ENCODE measurements around the gene PTPRF.

The PTPRF gene

DNA sequence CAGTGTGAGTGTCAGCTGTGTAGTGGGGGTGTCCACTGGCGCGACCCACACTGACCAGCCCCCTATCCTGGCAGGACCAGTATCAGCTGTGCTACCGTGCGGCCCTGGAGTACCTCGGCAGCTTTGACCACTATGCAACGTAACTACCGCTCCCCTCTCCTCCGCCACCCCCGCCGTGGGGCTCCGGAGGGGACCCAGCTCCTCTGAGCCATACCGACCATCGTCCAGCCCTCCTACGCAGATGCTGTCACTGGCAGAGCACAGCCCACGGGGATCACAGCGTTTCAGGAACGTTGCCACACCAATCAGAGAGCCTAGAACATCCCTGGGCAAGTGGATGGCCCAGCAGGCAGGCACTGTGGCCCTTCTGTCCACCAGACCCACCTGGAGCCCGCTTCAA, 91.2 kb downstream of the PTPRF start:
- TF ChIP-seq EP300 (IDR thresholded peaks at IDR 0.05; ENCODE audit: borderline replicate concordance), result no peak
- no peak for TF ChIP-seq FOXM1 (IDR thresholded peaks at IDR 0.05; ENCODE audit: borderline replicate concordance, low read depth)
- TF ChIP-seq RAD21 (IDR thresholded peaks at IDR 0.05; ENCODE audit: low read depth), result no peak
- TF ChIP-seq, protein P1, sequence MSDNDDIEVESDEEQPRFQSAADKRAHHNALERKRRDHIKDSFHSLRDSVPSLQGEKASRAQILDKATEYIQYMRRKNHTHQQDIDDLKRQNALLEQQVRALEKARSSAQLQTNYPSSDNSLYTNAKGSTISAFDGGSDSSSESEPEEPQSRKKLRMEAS (IDR thresholded peaks at IDR 0.05), result no peak
- no peak for TF ChIP-seq YY1 (IDR thresholded peaks at IDR 0.05; ENCODE audit: low read depth)
- TF ChIP-seq TEAD4 (IDR thresholded peaks at IDR 0.05), result no peak
- no peak for TF ChIP-seq CREB1 (IDR thresholded peaks at IDR 0.05; ENCODE audit: low read depth)
- TF ChIP-seq ZBTB7A (IDR thresholded peaks at IDR 0.05; ENCODE audit: low read depth), result no peak

DNA sequence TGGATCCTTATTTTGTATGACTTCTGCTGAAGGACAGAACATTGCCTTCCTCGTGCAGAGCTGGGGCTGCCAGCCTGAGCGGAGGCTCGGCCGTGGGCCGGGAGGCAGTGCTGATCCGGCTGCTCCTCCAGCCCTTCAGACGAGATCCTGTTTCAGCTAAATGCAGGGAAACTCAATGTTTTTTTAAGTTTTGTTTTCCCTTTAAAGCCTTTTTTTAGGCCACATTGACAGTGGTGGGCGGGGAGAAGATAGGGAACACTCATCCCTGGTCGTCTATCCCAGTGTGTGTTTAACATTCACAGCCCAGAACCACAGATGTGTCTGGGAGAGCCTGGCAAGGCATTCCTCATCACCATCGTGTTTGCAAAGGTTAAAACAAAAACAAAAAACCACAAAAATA, 91.8 kb downstream of the PTPRF start:
- TF ChIP-seq EGR1 (IDR thresholded peaks at IDR 0.05), result no peak
- TF ChIP-seq, protein P1 (IDR thresholded peaks at IDR 0.05), result no peak
- no peak for TF ChIP-seq EP300 (IDR thresholded peaks at IDR 0.05; ENCODE audit: borderline replicate concordance)
- TF ChIP-seq CEBPB (IDR thresholded peaks at IDR 0.05), result no peak
- TF ChIP-seq RAD21 (IDR thresholded peaks at IDR 0.05; ENCODE audit: low read depth), result no peak
- no peak for TF ChIP-seq NFIC (IDR thresholded peaks at IDR 0.05)
- TF ChIP-seq TAF1 (IDR thresholded peaks at IDR 0.05; ENCODE audit: low read depth), result no peak

DNA sequence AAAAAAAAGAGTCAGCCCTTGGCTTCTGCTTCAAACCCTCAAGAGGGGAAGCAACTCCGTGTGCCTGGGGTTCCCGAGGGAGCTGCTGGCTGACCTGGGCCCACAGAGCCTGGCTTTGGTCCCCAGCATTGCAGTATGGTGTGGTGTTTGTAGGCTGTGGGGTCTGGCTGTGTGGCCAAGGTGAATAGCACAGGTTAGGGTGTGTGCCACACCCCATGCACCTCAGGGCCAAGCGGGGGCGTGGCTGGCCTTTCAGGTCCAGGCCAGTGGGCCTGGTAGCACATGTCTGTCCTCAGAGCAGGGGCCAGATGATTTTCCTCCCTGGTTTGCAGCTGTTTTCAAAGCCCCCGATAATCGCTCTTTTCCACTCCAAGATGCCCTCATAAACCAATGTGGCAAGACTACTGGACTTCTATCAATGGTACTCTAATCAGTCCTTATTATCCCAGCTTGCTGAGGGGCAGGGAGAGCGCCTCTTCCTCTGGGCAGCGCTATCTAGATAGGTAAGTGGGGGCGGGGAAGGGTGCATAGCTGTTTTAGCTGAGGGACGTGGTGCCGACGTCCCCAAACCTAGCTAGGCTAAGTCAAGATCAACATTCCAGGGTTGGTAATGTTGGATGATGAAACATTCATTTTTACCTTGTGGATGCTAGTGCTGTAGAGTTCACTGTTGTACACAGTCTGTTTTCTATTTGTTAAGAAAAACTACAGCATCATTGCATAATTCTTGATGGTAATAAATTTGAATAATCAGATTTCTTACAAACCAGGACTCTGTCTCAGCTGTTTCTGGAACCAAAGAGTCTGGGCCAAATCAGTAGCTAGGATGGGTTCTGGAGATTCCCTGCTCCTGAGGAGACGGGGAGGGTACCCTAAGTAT, 92.5 kb downstream of the PTPRF start:
- no peak for TF ChIP-seq CEBPB (IDR thresholded peaks at IDR 0.05)
- TF ChIP-seq, protein P2, sequence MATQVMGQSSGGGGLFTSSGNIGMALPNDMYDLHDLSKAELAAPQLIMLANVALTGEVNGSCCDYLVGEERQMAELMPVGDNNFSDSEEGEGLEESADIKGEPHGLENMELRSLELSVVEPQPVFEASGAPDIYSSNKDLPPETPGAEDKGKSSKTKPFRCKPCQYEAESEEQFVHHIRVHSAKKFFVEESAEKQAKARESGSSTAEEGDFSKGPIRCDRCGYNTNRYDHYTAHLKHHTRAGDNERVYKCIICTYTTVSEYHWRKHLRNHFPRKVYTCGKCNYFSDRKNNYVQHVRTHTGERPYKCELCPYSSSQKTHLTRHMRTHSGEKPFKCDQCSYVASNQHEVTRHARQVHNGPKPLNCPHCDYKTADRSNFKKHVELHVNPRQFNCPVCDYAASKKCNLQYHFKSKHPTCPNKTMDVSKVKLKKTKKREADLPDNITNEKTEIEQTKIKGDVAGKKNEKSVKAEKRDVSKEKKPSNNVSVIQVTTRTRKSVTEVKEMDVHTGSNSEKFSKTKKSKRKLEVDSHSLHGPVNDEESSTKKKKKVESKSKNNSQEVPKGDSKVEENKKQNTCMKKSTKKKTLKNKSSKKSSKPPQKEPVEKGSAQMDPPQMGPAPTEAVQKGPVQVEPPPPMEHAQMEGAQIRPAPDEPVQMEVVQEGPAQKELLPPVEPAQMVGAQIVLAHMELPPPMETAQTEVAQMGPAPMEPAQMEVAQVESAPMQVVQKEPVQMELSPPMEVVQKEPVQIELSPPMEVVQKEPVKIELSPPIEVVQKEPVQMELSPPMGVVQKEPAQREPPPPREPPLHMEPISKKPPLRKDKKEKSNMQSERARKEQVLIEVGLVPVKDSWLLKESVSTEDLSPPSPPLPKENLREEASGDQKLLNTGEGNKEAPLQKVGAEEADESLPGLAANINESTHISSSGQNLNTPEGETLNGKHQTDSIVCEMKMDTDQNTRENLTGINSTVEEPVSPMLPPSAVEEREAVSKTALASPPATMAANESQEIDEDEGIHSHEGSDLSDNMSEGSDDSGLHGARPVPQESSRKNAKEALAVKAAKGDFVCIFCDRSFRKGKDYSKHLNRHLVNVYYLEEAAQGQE (IDR thresholded peaks at IDR 0.05; ENCODE audit: low read depth), result no peak
- no peak for TF ChIP-seq EGR1 (IDR thresholded peaks at IDR 0.05)
- no peak for TF ChIP-seq CREB1 (IDR thresholded peaks at IDR 0.05; ENCODE audit: low read depth)
- no peak for TF ChIP-seq EP300 (IDR thresholded peaks at IDR 0.05; ENCODE audit: borderline replicate concordance)
- TF ChIP-seq RAD21 (IDR thresholded peaks at IDR 0.05; ENCODE audit: low read depth), result no peak
- TF ChIP-seq, protein P3, sequence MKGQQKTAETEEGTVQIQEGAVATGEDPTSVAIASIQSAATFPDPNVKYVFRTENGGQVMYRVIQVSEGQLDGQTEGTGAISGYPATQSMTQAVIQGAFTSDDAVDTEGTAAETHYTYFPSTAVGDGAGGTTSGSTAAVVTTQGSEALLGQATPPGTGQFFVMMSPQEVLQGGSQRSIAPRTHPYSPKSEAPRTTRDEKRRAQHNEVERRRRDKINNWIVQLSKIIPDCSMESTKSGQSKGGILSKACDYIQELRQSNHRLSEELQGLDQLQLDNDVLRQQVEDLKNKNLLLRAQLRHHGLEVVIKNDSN (IDR thresholded peaks at IDR 0.05), result no peak
- TF ChIP-seq TCF12 (IDR thresholded peaks at IDR 0.05; ENCODE audit: low read depth), result no peak
- TF ChIP-seq NFIC (IDR thresholded peaks at IDR 0.05), result no peak
- TF ChIP-seq, protein P1 (IDR thresholded peaks at IDR 0.05), result no peak
- no peak for TF ChIP-seq TEAD4 (IDR thresholded peaks at IDR 0.05)
- TF ChIP-seq ZBTB7A (IDR thresholded peaks at IDR 0.05; ENCODE audit: low read depth), result no peak
- no peak for TF ChIP-seq YY1 (IDR thresholded peaks at IDR 0.05; ENCODE audit: low read depth)
- no peak for TF ChIP-seq FOXM1 (IDR thresholded peaks at IDR 0.05; ENCODE audit: borderline replicate concordance, low read depth)
- TF ChIP-seq TAF1 (IDR thresholded peaks at IDR 0.05; ENCODE audit: low read depth), result no peak

DNA sequence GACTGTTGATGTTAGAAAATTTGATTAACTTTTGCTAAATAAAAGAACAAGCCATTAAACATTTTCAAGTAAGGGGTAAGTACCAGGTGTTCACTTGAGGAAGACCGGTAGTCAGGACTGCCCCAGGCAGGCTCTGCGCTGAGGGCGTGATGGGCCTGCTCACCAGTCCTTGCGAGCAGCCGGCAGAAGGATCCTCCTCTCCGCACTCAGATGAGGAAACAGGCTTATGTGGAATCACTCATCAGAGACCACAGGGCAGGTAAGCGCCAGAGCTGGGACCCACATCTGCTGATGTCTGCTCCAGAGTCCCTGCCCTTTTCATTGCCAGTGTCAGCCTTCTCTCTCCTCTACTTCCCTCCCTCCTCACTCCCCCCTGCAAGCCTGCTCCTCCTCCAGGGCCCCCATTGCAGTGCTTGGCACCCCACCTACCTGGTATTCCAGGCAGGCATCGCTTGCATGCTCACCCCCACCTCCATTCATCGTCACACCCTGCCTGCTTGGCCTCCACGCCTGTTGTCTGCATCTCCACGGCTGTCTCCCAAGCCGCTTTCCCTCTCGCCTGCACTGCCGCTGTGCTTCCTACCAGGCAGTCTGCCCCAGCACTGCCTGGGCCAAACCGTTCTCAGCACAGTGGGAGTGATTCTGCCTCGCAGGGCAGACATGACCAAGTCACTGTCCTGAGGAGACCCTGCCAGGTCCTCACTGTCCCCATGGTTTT, 94.5 kb downstream of the PTPRF start:
- no peak for TF ChIP-seq EGR1 (IDR thresholded peaks at IDR 0.05)
- no peak for TF ChIP-seq NFIC (IDR thresholded peaks at IDR 0.05)
- TF ChIP-seq, protein P3 (IDR thresholded peaks at IDR 0.05), result no peak
- no peak for TF ChIP-seq RAD21 (IDR thresholded peaks at IDR 0.05; ENCODE audit: low read depth)
- TF ChIP-seq CREB1 (IDR thresholded peaks at IDR 0.05; ENCODE audit: low read depth), result no peak
- TF ChIP-seq, protein P1 (IDR thresholded peaks at IDR 0.05), result no peak
- TF ChIP-seq, protein P2 (IDR thresholded peaks at IDR 0.05; ENCODE audit: low read depth), result no peak
- TF ChIP-seq EP300 (IDR thresholded peaks at IDR 0.05; ENCODE audit: borderline replicate concordance), result no peak
- TF ChIP-seq CEBPB (IDR thresholded peaks at IDR 0.05), result no peak
- no peak for TF ChIP-seq FOXM1 (IDR thresholded peaks at IDR 0.05; ENCODE audit: borderline replicate concordance, low read depth)
- no peak for TF ChIP-seq YY1 (IDR thresholded peaks at IDR 0.05; ENCODE audit: low read depth)
- no peak for TF ChIP-seq ZBTB7A (IDR thresholded peaks at IDR 0.05; ENCODE audit: low read depth)
- TF ChIP-seq TAF1 (IDR thresholded peaks at IDR 0.05; ENCODE audit: low read depth), result no peak
- no peak for TF ChIP-seq TEAD4 (IDR thresholded peaks at IDR 0.05)
- TF ChIP-seq TCF12 (IDR thresholded peaks at IDR 0.05; ENCODE audit: low read depth), result no peak
